K562 (cell line): ENCODE results near the gene DUSP16. TPM values are rescaled to one million over a fixed set of nuclear protein-coding genes. Genes with fewer than 3 reads are reported as not detected.
A peak's percentile ranks its signal among the peaks of the same experiment; 100 is the strongest.

ENCODE experiments used
- ATAC-seq: fragments of 200-7000 bp; cut with Tn5 transposase; 3 replicates; pipeline ENCODE4 v1.9.1; 2020; ENCODE audit warnings: moderate library complexity
- BruUV-seq: library from RNA; stranded (reverse); fragments of 400-500 nt; replicated peaks from 2 replicates; lab custom pipeline; 2021; lab: Mats Ljungman, UMichigan
- CTCF ChIA-PET: fragments of 300-600 bp; formaldehyde crosslinking; extraction: SDS; loops from one replicate; lab custom pipeline; 2021; ENCODE audit warnings: low intra/inter-chr PET ratio; lab: Yijun Ruan, JAX
- POLR2A ChIA-PET: fragments of 300-600, 350-650 bp; sonication (Branson Sonifier 250); formaldehyde crosslinking; extraction: SDS; loops from one replicate; lab custom pipeline; 2021; ENCODE audit warnings: antibody characterized with exemption, inconsistent platforms; lab: Yijun Ruan, JAX
- DNase-seq, 4 experiments: peaks; one replicate each; pipeline versions ENCODE4 v3.0.0 to v3.0.0-alpha.2; 2011 to 2018; ENCODE audit warnings: low spot score in 3 of 4, mixed read lengths in 3 of 4; ENCODE audit errors: extremely low read depth in 1 of 4
- FAIRE-seq: peaks from 2 replicates; lab custom pipeline; 2011; peaks lifted over from hg19 to GRCh38; lab: Jason Lieb, UNC
- H2AFZ ChIP-seq: 2 replicates; pipeline ENCODE4 v1.6.0; 2011; ENCODE audit warnings: low read depth, low read length, control low read depth, inconsistent platforms
- H3K27ac ChIP-seq: fragments of 200-600 bp; 3 replicates; pipeline ENCODE4 v1.8.0; 2011; ENCODE audit warnings: low read depth, mild to moderate bottlenecking, control low read depth, inconsistent platforms, low read length, moderate library complexity, mixed read lengths; ENCODE audit errors: extremely low read depth
- H3K27me3 ChIP-seq, 2 experiments: fragments of 300-600 bp in 1 of 2; 2 replicates in 1 of 2; 3 replicates in 1 of 2; pipeline versions ENCODE4 v1.6.0 to v1.8.0; 2011; ENCODE audit warnings: inconsistent platforms in 2 of 2, low read length in 2 of 2, mild to moderate bottlenecking in 1 of 2, mixed read lengths in 1 of 2, moderate library complexity in 1 of 2; ENCODE audit not compliant: control insufficient read depth in 2 of 2, insufficient read depth in 2 of 2
- H3K36me3 ChIP-seq: fragments of 300-600 bp; 3 replicates; pipeline ENCODE4 v1.8.0; 2011; ENCODE audit warnings: mild to moderate bottlenecking, low read length, inconsistent platforms; ENCODE audit not compliant: control insufficient read depth, insufficient read depth
- H3K4me1 ChIP-seq, 2 experiments: fragments of 200-600 bp in 1 of 2; replicated peaks in 1 of 2; 2 replicates in 1 of 2; 3 replicates in 1 of 2; pipeline versions ENCODE4 v1.5.1 to v1.8.0; 2011; ENCODE audit warnings: inconsistent platforms in 2 of 2, low read length in 2 of 2, mild to moderate bottlenecking in 1 of 2, mixed read lengths in 1 of 2, moderate library complexity in 1 of 2; ENCODE audit not compliant: control insufficient read depth in 2 of 2, insufficient read depth in 2 of 2
- H3K4me2 ChIP-seq: 2 replicates; pipeline ENCODE4 v1.6.1; 2011; ENCODE audit warnings: low read length, control low read depth, inconsistent platforms, mixed read lengths; ENCODE audit not compliant: insufficient read depth
- H3K4me3 ChIP-seq: fragments of 200-600 bp; sonication (generic), shearing (Covaris generic); 2 replicates; pipeline ENCODE4 v1.5.1; 2016; ENCODE audit warnings: control low read depth, inconsistent platforms
- H3K79me2 ChIP-seq: fragments of 200-600 bp; 3 replicates; pipeline ENCODE4 v1.8.0; 2011; ENCODE audit warnings: low read length, inconsistent platforms; ENCODE audit not compliant: control insufficient read depth, insufficient read depth
- H3K9ac ChIP-seq, 2 experiments: 2 replicates each; pipeline versions ENCODE4 v1.6.0 to v1.6.1; 2011; ENCODE audit warnings: low read depth in 2 of 2, low read length in 2 of 2, control low read depth in 1 of 2, inconsistent platforms in 1 of 2, mild to moderate bottlenecking in 1 of 2, mixed read lengths in 1 of 2; ENCODE audit not compliant: insufficient read depth in 1 of 2
- H3K9me1 ChIP-seq: one replicate; pipeline ENCODE4 v1.6.0; 2011; ENCODE audit warnings: inconsistent platforms, mild to moderate bottlenecking, low read length, moderate library complexity; ENCODE audit not compliant: control insufficient read depth, insufficient read depth
- H3K9me3 ChIP-seq: replicated peaks from 2 replicates; pipeline ENCODE4 v1.5.1; 2011; ENCODE audit warnings: low read depth, low read length, inconsistent platforms; ENCODE audit not compliant: control insufficient read depth, insufficient read depth
- H4K20me1 ChIP-seq: replicated peaks from 2 replicates; pipeline ENCODE4 v1.6.1; 2011; ENCODE audit warnings: low read length, inconsistent platforms, mixed read lengths; ENCODE audit not compliant: control insufficient read depth, insufficient read depth
- C11orf30 ChIP-seq: fragments of 450-650 bp; IDR thresholded peaks from 2 replicates; pipeline ENCODE4 v1.6.1; 2016; ENCODE audit warnings: low read depth, mild to moderate bottlenecking
- GTF3C2 ChIP-seq: IDR thresholded peaks from 3 replicates; pipeline ENCODE4 v1.6.1; 2011; ENCODE audit warnings: borderline replicate concordance, mild to moderate bottlenecking, moderate library complexity; ENCODE audit not compliant: insufficient read length; ENCODE audit errors: extremely low read depth
- MAFG ChIP-seq: fragments of 450-650 bp; conservative IDR thresholded peaks from 2 replicates; pipeline ENCODE4 v1.6.1; 2016; ENCODE audit warnings: missing genetic modification characterization, missing compliant biosample characterization
- NR1H2 ChIP-seq: sonication (generic); formaldehyde crosslinking; IDR thresholded peaks from 2 replicates; pipeline ENCODE4 v1.4.0; 2020; ENCODE audit warnings: mild to moderate bottlenecking, missing genetic modification reagents
- PHF8 ChIP-seq: fragments of 200-600 bp; sonication (generic); IDR thresholded peaks from 2 replicates; pipeline ENCODE4 v1.6.1; 2012; ENCODE audit warnings: mixed run types, mild to moderate bottlenecking, inconsistent platforms, low read length, moderate library complexity, borderline replicate concordance
- RAD51 ChIP-seq: fragments of 450-650 bp; IDR thresholded peaks from 2 replicates; pipeline ENCODE4 v1.7.1; 2016; ENCODE audit warnings: low read depth, mild to moderate bottlenecking, borderline replicate concordance
- VEZF1 ChIP-seq: fragments of 200-800 bp; sonication (Bioruptor generic); IDR thresholded peaks from 2 replicates; pipeline ENCODE4 v1.6.1; 2017; ENCODE audit warnings: missing genetic modification characterization, missing compliant biosample characterization
- YY1 ChIP-seq, 3 experiments: IDR thresholded peaks; 2 replicates each; pipeline ENCODE4 v1.6.1; 2011; ENCODE audit warnings: low read length in 2 of 3, mild to moderate bottlenecking in 2 of 3, moderate library complexity in 2 of 3, borderline replicate concordance in 1 of 3, control low read depth in 1 of 3, low read depth in 1 of 3; ENCODE audit not compliant: insufficient read depth in 3 of 3, insufficient replicate concordance in 2 of 3, control insufficient read depth in 1 of 3, insufficient read length in 1 of 3; ENCODE audit errors: extremely low read depth in 1 of 3
- ZNF277 ChIP-seq: fragments of 250-450 bp; sonication (Bioruptor Pico); IDR thresholded peaks from 2 replicates; pipeline ENCODE4 v1.8.0; 2022; ENCODE audit warnings: inconsistent platforms, mild to moderate bottlenecking, moderate library complexity, borderline replicate concordance
- ZNF316 ChIP-seq: fragments of 450-650 bp; IDR thresholded peaks from 2 replicates; pipeline ENCODE4 v1.6.1; 2016
- ZNF695 ChIP-seq: fragments of 450-650 bp; formaldehyde crosslinking; IDR thresholded peaks from 2 replicates; pipeline ENCODE4 v1.4.0; 2020; ENCODE audit warnings: mild to moderate bottlenecking, moderate library complexity
- WGBS: fragments of 100-300 bp; shearing (Covaris generic); methylation state at CpG from one replicate; pipeline ENCODE4 v1.1.6; 2016; ENCODE audit warnings: low coverage, mixed read lengths; ENCODE audit not compliant: insufficient coverage; ENCODE audit errors: missing lambda C conversion rate; 5-methylcytosine and 5-hydroxymethylcytosine counted together
- in situ Hi-C: fragments of 300-500 bp; cut with MboI; formaldehyde crosslinking; loops from 4 replicates; pipeline ENCODE4 v1.15.0; 2018; ENCODE audit warnings: inconsistent platforms, mixed read lengths
- intact Hi-C: fragments of 100-400 bp; cut with micrococcal nuclease; formaldehyde crosslinking; loops from 2 replicates; pipeline ENCODE4 v1.14.2; 2022
- polyA plus RNA-seq, 8 experiments: library from polyadenylated mRNA; depleted of rRNA in 4 of 8; stranded (reverse) in 5 of 8; unstranded in 3 of 8; fragments of >200 nt; fragmentation: Nextera tagmentation in 2 of 8; fragmentation: Illumina TruSeq in 1 of 8; extraction: Ambion mirVana in 2 of 8; extraction: Trizol in 1 of 8; gene quantifications; 2 replicates each; pipeline versions ENCODE4 v1.2.1 to v1.2.3, GENCODE V29; 2011 to 2014; ENCODE audit warnings: inconsistent platforms in 1 of 8, missing spikeins in 1 of 8
- total RNA-seq, 7 experiments: library from RNA; depleted of rRNA in 6 of 7; stranded (reverse); fragments of >200 nt in 6 of 7; fragmentation: Illumina TruSeq in 2 of 7; extraction: Trizol in 2 of 7; gene quantifications; 2 replicates each; pipeline versions ENCODE4 v1.2.1 to v1.2.3, GENCODE V29; 2011 to 2021; ENCODE audit warnings: low replicate concordance in 1 of 7
- TF ChIP-seq, protein P1 (sequence below): fragments of 450-650 bp; IDR thresholded peaks from 2 replicates; pipeline ENCODE4 v1.6.1; 2016; ENCODE audit warnings: mild to moderate bottlenecking

Gene DUSP16
- total and polyA plus RNA-seq, 9 of the 15 experiments (the other 6 are each of a cell fraction or from before 2014, with no cell fraction given) = 0.70 to 12.3 (median 5.7) TPM

DNA sequence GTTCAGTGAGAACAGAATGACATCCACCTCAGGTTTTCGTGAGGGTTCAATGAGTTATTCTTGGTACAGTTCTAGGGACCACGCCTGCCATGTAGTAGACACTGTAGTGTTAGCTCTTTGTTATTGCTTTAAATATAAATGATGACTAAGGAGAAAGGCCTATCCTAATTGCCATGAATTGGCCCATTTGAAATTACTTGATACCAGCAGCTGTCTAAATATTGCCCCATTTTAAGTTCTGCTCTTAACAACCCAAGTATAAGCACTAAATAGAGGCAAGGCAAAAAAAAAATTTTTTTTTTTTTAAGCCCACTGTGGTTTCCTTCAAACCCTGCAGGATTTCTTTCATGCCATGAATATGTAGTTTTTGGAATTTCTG, 121.2 kb downstream of the DUSP16 start:
- WGBS = 92% methylated on average over 2 of the region's 2 CpGs
- intact Hi-C loops = no loop called here
- Histone ChIP-seq H3K9ac (peak overlapping the region in 1 of 2 experiments; percentile 11; a peak in 1 of 4 replicates), H3K4me2 (no peak overlapping the region), H4K20me1 (no peaks in the 10 kb centered on the region), H3K9me3 (no peaks in the 10 kb centered on the region), H3K36me3 (0 out of 3 replicates have a peak, but pooled peaks cover 2% of the 10 kb centered on the region), H3K27me3 (no peaks in the 10 kb centered on the region), H2AFZ (no peak overlapping the region), H3K4me3 (no peak overlapping the region), H3K79me2 (no peaks in the 10 kb centered on the region), H3K27ac (peak overlapping the region; percentile 50), H3K4me1 (peaks cover 0 to 19% of the 10 kb centered on the region in 2 experiments; a peak in 3 of 5 replicates), H3K9me1 (no peaks in the 10 kb centered on the region)
- DNase-seq (no peak), ATAC-seq (no peak), FAIRE-seq (no peak)
- in situ Hi-C loops = no loop called here
- no TSS peak for BruUV-seq
- ChIA-PET POLR2A (interaction anchor here (0.5 to 0.9 kb wide), 3 partner anchors 25 to 81 kb away, joined by 3 read pairs; no protein-coding TSS in a partner anchor), CTCF (no interaction called here)
- TF ChIP-seq PHF8 (no peak), YY1 (IDR thresholded peaks at IDR 0.05; ENCODE audit: borderline replicate concordance in 1 of 3, control insufficient read depth in 1 of 3, extremely low read depth in 1 of 3, insufficient read depth in 3 of 3, insufficient read length in 1 of 3, insufficient replicate concordance in 2 of 3, low read depth in 1 of 3, low read length in 2 of 3) (no peak), NR1H2 (CRISPR knock-in tag) (no peak), ZNF695 (CRISPR knock-in tag) (no peak), GTF3C2 (no peak), MAFG (peak; percentile 43; the same call in 1 of the 2 replicates), ZNF277 (no peak), RAD51 (no peak), C11orf30 (peak; percentile 57), VEZF1 (CRISPR knock-in tag) (0 out of 2 replicates have a peak, but pooled peaks have one; percentile 6), ZNF316 (peak; percentile 67)
- TF ChIP-seq, protein P1, sequence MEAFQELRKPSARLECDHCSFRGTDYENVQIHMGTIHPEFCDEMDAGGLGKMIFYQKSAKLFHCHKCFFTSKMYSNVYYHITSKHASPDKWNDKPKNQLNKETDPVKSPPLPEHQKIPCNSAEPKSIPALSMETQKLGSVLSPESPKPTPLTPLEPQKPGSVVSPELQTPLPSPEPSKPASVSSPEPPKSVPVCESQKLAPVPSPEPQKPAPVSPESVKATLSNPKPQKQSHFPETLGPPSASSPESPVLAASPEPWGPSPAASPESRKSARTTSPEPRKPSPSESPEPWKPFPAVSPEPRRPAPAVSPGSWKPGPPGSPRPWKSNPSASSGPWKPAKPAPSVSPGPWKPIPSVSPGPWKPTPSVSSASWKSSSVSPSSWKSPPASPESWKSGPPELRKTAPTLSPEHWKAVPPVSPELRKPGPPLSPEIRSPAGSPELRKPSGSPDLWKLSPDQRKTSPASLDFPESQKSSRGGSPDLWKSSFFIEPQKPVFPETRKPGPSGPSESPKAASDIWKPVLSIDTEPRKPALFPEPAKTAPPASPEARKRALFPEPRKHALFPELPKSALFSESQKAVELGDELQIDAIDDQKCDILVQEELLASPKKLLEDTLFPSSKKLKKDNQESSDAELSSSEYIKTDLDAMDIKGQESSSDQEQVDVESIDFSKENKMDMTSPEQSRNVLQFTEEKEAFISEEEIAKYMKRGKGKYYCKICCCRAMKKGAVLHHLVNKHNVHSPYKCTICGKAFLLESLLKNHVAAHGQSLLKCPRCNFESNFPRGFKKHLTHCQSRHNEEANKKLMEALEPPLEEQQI = no peak
